GM18868 (cell line): ENCODE results near the gene EPHA5.

Experiments
- ATAC-seq: cut with Tn5 transposase; IDR thresholded peaks from one replicate; pipeline ENCODE4 v1.9.1; 2021; ENCODE audit warnings: mild to moderate bottlenecking, moderate library complexity; ENCODE audit not compliant: unreplicated experiment

EPHA5 gene

GRCh38 chr4:65635051-65635821 lies 35.1 kb downstream of the EPHA5 start:
- no peak for ATAC-seq

GRCh38 chr4:65624651-65625050 lies 45.6 kb downstream of the EPHA5 start:
- no peak for ATAC-seq

GRCh38 chr4:65623506-65623905 lies 46.8 kb downstream of the EPHA5 start:
- no peak for ATAC-seq

- no peak for ATAC-seq
Measured at GRCh38 chr4:65617416-65617815, 52.9 kb downstream of the EPHA5 start.

GRCh38 chr4:65604515-65604914 lies 65.8 kb downstream of the EPHA5 start:
- no peak for ATAC-seq

GRCh38 chr4:65600656-65601055 lies 69.6 kb downstream of the EPHA5 start:
- no peak for ATAC-seq

- ATAC-seq, result no peak
Measured at GRCh38 chr4:65599340-65599739, 70.9 kb downstream of the EPHA5 start.

- ATAC-seq, result no peak
Measured at GRCh38 chr4:65597697-65598096, 72.6 kb downstream of the EPHA5 start.

GRCh38 chr4:65592089-65592488 lies 78.2 kb downstream of the EPHA5 start:
- no peak for ATAC-seq

- no peak for ATAC-seq
Measured at GRCh38 chr4:65589921-65590320, 80.4 kb downstream of the EPHA5 start.

GRCh38 chr4:65589331-65589730 lies 81.0 kb downstream of the EPHA5 start:
- ATAC-seq, result no peak

GRCh38 chr4:65580551-65580950 lies 89.7 kb downstream of the EPHA5 start:
- no peak for ATAC-seq

- no peak for ATAC-seq
Measured at GRCh38 chr4:65566473-65566872, 103.8 kb downstream of the EPHA5 start.

- ATAC-seq, result no peak
Measured at GRCh38 chr4:65561164-65561563, 109.1 kb downstream of the EPHA5 start.

- ATAC-seq, result no peak
Measured at GRCh38 chr4:65559270-65559669, 111.0 kb downstream of the EPHA5 start.

- ATAC-seq, result no peak
Measured at GRCh38 chr4:65552057-65552456, 118.2 kb downstream of the EPHA5 start.

GRCh38 chr4:65550500-65550899 lies 119.8 kb downstream of the EPHA5 start:
- no peak for ATAC-seq

- ATAC-seq, result no peak
Measured at GRCh38 chr4:65546882-65547416, 123.3 kb downstream of the EPHA5 start.

GRCh38 chr4:65538571-65538970 lies 131.7 kb downstream of the EPHA5 start:
- ATAC-seq, result no peak

- ATAC-seq, result no peak
Measured at GRCh38 chr4:65535113-65535512, 135.2 kb downstream of the EPHA5 start.

GRCh38 chr4:65521666-65522065 lies 148.6 kb downstream of the EPHA5 start:
- ATAC-seq, result no peak

- no peak for ATAC-seq
Measured at GRCh38 chr4:65515646-65516045, 154.6 kb downstream of the EPHA5 start.

GRCh38 chr4:65510976-65511375 lies 159.3 kb downstream of the EPHA5 start:
- ATAC-seq, result no peak
